ENCODE results near the gene CELSR1.

CELSR1 gene

DNA sequence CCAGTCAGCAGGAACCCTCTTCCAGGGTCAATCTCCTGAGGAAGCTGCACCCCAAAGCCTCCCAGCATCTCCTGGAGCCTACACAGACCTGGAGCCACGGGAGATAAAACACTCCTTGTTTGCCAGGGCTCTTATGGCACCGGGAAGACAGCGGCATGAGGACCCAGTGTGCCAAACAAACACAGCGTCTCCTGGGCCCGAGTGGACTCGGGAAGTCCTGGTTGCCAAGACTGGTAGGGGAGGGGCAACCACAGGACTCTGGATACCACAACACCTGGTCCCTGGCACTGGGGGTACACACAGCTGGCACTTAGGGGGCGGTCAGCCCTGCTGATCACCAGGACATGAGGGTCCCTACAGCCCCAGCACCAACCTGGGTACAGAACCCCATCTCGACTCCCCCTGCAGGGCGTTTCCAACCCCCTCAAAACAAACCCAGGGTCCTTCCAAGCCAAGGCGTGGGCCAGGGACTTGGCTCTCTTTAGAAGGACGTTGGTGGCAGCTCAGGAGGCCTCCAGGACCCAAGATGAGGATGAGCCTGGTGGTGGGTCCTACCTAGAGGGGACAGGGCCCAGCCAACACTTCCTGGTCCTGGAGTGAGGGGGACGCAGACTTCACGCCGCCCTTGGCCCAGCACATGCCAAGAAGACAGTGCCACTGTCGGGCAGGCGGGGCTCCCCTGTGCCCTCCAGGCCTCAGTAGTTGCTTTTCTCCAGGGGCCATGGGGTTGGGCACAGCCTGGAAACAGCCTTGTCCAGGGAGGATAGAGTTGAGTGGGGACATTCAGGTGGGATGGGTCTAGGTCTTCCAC is 85.0 kb downstream of the CELSR1 start:
- Histone ChIP-seq H3K27ac (ENCODE audit: insufficient read depth, low read depth, low read length, poor library complexity, severe bottlenecking) (no peak overlapping the region), H3K9me3 (ENCODE audit: control insufficient read depth, low read length) (no peaks in the 10 kb centered on the region), H3K4me3 (ENCODE audit: insufficient read depth, low read depth, low read length) (no peak overlapping the region), H3K36me3 (ENCODE audit: control insufficient read depth, insufficient read depth, low read length) (no peaks in the 10 kb centered on the region), H3K27me3 (ENCODE audit: control insufficient read depth, insufficient read depth, low read length, poor library complexity, severe bottlenecking) (no peaks in the 10 kb centered on the region), H3K4me1 (ENCODE audit: control insufficient read depth, insufficient read depth, low read length) (peaks cover 12% of the 10 kb centered on the region)
- 96% methylated on average over 16 of the region's 16 CpGs for WGBS, 2 experiments

DNA sequence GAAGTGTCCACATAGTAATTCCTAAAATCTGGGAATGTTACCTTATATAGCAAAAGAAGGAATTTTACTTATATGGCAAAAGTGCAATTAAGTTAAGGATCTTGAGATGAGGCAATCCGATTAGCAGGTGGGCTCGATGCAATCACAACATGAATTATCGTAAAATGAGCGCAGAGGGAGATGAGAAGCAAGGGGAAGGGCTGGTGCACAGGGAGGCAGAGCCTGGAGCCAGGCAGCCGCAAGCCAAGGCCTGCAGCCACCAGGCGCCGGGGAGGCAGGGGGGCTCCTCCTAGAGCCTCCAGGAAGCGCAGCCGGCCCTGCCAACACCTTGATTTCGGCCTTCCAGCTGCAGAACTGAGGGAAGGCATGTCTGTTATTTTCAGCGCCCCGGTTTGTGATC is 85.7 kb downstream of the CELSR1 start:
- 91 to 95% methylated on average over 12 of the region's 12 CpGs for WGBS, 2 experiments
- Histone ChIP-seq H3K4me3 (ENCODE audit: insufficient read depth, low read depth, low read length) (no peak overlapping the region), H3K9me3 (ENCODE audit: control insufficient read depth, low read length) (no peaks in the 10 kb centered on the region), H3K27ac (ENCODE audit: insufficient read depth, low read depth, low read length, poor library complexity, severe bottlenecking) (no peak overlapping the region), H3K27me3 (ENCODE audit: control insufficient read depth, insufficient read depth, low read length, poor library complexity, severe bottlenecking) (no peaks in the 10 kb centered on the region), H3K4me1 (ENCODE audit: control insufficient read depth, insufficient read depth, low read length) (peaks cover 12% of the 10 kb centered on the region), H3K36me3 (ENCODE audit: control insufficient read depth, insufficient read depth, low read length) (no peaks in the 10 kb centered on the region)

DNA sequence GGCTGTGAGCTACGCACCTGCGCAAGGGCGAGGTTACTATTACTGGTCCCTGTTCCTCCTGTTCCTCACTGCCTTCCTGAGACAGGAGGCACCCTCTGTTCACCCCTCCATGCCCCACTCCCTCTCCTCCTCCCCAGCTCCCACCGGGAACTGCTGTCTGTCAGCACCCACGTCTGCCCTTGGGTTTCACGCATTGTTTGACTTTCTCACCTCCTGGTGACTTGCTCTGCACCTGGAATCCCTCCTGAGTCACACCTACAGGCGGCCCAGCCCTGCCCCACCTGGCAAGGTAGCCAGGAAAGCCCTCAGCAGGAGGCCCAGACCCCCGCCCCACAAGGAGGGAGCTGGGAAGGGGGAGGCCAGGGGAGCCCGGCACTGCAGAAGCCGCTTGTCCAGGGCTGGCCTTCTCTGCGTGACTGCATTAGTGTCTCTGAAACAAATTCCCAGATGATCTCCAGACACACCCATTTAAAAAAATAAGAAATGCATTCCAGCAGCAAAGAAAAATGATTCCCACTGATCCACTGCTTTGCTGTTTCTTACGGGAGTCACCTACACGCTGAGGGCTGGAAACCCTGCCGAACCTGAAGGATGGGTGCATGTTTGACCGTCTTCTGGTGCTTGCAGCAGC is 86.4 kb downstream of the CELSR1 start:
- Histone ChIP-seq H3K27me3 (ENCODE audit: control insufficient read depth, insufficient read depth, low read length, poor library complexity, severe bottlenecking) (no peaks in the 10 kb centered on the region), H3K9me3 (ENCODE audit: control insufficient read depth, low read length) (no peaks in the 10 kb centered on the region), H3K27ac (ENCODE audit: insufficient read depth, low read depth, low read length, poor library complexity, severe bottlenecking) (no peak overlapping the region)

DNA sequence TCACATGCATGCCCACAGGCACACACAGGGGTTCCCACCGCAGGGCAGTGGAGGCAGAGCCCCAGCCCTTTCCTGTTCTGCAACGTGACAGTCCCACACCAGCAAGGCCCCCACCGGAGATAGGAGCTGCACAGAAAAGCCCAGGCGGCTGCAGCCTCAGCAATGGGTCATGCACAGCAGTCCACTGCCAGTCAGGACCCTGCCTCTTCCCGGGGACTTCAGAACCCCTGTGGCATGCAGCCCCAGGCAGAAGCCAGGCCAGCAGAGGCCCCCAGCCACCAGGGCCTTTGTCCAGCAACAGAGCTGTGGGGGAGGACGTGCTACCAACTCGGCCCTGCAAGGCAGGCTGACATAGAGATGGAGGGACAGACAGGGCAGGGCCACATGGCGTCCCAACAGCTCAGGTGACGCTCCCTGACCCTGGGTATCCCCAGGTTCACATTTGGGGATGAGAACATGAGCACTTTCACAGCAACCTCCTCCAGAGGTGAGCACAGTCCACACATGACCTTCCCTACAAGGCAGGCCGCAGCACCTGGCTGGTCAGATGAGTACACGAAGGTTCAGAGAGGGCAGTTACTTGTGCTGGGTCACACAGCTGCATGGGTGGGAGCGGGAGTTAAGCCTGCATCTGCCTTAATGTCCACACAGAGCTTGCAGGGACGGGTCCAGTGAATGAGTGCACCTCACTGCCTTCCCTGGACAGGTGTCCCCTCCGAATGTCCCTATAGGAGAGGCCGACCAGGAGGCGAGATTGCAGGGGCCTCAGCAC is 87.3 kb downstream of the CELSR1 start:
- Histone ChIP-seq H3K27ac (ENCODE audit: insufficient read depth, low read depth, low read length, poor library complexity, severe bottlenecking) (no peak overlapping the region), H3K4me3 (ENCODE audit: insufficient read depth, low read depth, low read length) (no peak overlapping the region), H3K9me3 (ENCODE audit: control insufficient read depth, low read length) (no peaks in the 10 kb centered on the region), H3K27me3 (ENCODE audit: control insufficient read depth, insufficient read depth, low read length, poor library complexity, severe bottlenecking) (no peaks in the 10 kb centered on the region), H3K4me1 (ENCODE audit: control insufficient read depth, insufficient read depth, low read length) (peaks cover 12% of the 10 kb centered on the region), H3K36me3 (ENCODE audit: control insufficient read depth, insufficient read depth, low read length) (no peaks in the 10 kb centered on the region)
- 92 to 94% methylated on average over 16 of the region's 16 CpGs for WGBS, 2 experiments

More for the DNA sequence above, 86.4 kb downstream of the CELSR1 start:
- Histone ChIP-seq H3K4me3 (ENCODE audit: insufficient read depth, low read depth, low read length) (no peak overlapping the region), H3K4me1 (ENCODE audit: control insufficient read depth, insufficient read depth, low read length) (peaks cover 12% of the 10 kb centered on the region), H3K36me3 (ENCODE audit: control insufficient read depth, insufficient read depth, low read length) (no peaks in the 10 kb centered on the region)
- 89 to 90% methylated on average over 15 of the region's 15 CpGs for WGBS, 2 experiments

DNA sequence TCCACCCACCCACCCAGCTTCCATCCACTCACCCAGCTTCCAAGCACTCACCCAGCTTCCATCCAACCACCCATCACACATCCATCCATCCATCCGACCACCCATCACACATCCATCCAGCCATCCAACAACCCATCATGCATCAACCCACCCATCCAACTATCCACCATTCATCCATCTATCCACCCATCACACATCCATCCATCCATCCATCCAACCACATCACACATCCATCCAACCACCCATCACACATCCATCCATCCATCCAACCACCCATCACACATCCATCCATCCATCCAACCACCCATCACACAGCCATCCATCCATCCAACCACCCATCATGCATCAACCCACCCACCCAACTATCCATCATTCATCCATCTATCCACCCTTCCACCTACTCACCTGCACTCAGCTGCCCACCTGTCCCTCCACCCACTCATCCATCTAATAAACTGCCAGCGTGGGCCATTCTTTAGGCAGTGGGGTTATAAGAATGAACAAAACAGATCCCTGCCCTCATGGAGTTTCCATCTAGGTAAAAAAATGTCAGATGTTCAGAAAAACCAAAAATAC is 88.2 kb downstream of the CELSR1 start:
- Histone ChIP-seq H3K27ac (ENCODE audit: insufficient read depth, low read depth, low read length, poor library complexity, severe bottlenecking) (no peak overlapping the region), H3K4me1 (ENCODE audit: control insufficient read depth, insufficient read depth, low read length) (peaks cover 17% of the 10 kb centered on the region), H3K36me3 (ENCODE audit: control insufficient read depth, insufficient read depth, low read length) (no peaks in the 10 kb centered on the region), H3K4me3 (ENCODE audit: insufficient read depth, low read depth, low read length) (no peak overlapping the region), H3K9me3 (ENCODE audit: control insufficient read depth, low read length) (no peaks in the 10 kb centered on the region), H3K27me3 (ENCODE audit: control insufficient read depth, insufficient read depth, low read length, poor library complexity, severe bottlenecking) (no peaks in the 10 kb centered on the region)
- 94 to 95% methylated on average over 2 of the region's 2 CpGs for WGBS, 2 experiments

DNA sequence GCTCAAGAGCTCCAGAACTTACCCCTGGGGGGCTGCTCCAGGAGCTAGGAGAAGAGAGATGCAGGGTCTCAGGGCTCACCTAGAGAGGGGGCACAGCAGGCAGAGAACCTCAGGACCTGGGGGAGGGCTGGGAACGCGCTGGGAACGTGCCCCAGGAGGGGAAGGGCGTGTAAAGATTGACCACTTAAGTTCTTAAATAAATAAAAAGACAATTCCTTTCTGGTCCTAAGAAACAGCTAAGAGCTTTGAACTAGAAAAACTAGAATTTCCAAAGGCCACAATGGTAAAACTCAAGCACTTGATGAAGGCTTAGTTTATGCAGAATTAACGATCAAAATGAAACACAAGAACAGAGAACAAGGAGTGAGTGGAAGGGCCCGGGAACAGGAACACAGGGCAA is 89.1 kb downstream of the CELSR1 start:
- no peak overlapping the region for H3K4me3 ChIP-seq (ENCODE audit: insufficient read depth, low read depth, low read length)
- no peaks in the 10 kb centered on the region for H3K9me3 ChIP-seq (ENCODE audit: control insufficient read depth, low read length)
- no peaks in the 10 kb centered on the region for H3K27me3 ChIP-seq (ENCODE audit: control insufficient read depth, insufficient read depth, low read length, poor library complexity, severe bottlenecking)
- peaks cover 22% of the 10 kb centered on the region for H3K4me1 ChIP-seq (ENCODE audit: control insufficient read depth, insufficient read depth, low read length)
- no peaks in the 10 kb centered on the region for H3K36me3 ChIP-seq (ENCODE audit: control insufficient read depth, insufficient read depth, low read length)
- 93 to 94% methylated on average over 6 of the region's 6 CpGs for WGBS, 2 experiments
- no peak overlapping the region for H3K27ac ChIP-seq (ENCODE audit: insufficient read depth, low read depth, low read length, poor library complexity, severe bottlenecking)

DNA sequence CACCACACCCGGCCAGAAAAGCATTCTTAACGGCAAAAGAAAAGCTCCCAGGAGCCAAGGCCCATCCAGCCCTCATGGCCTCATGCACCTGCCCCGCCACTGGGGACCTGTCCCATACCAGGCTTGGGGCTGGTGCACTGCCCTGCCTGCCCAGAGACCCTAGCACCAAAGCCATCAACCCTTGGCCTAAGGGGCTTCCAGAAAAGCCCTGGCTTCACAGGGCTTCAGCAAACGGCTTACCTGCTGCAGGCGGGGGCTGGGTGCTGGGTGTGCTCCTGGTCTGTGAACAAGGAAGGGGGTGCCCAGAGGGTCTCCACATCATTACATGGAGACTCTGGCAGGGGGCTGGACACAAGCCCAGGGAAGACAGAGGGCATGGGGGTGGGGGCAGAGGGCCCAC is 89.5 kb downstream of the CELSR1 start:
- WGBS, 2 experiments: 94% methylated on average over 5 of the region's 5 CpGs
- Histone ChIP-seq H3K4me1 (ENCODE audit: control insufficient read depth, insufficient read depth, low read length) (peaks cover 17% of the 10 kb centered on the region), H3K27me3 (ENCODE audit: control insufficient read depth, insufficient read depth, low read length, poor library complexity, severe bottlenecking) (no peaks in the 10 kb centered on the region), H3K9me3 (ENCODE audit: control insufficient read depth, low read length) (no peaks in the 10 kb centered on the region), H3K36me3 (ENCODE audit: control insufficient read depth, insufficient read depth, low read length) (no peaks in the 10 kb centered on the region), H3K27ac (ENCODE audit: insufficient read depth, low read depth, low read length, poor library complexity, severe bottlenecking) (no peak overlapping the region), H3K4me3 (ENCODE audit: insufficient read depth, low read depth, low read length) (no peak overlapping the region)

DNA sequence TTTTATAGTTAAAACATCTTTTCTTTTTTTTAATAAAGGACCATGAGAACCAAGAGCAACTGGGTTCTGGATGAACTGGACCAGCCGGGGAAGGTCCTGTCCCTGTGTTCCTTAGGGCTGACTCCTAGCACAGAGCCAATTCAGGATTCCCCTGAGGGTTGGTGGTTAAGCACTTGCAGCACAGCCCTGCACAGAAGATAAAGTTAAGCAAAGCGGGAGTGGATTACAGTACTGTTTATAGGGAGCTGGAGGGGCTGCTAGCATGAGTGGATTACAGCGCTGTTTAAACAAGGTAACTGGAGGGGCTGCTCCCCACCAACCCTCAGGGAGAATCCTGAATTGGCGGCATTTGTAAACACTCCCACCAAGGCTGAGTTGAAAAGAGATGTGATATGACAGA is 90.6 kb downstream of the CELSR1 start:
- no peaks in the 10 kb centered on the region for H3K9me3 ChIP-seq (ENCODE audit: control insufficient read depth, low read length)
- H3K27me3 ChIP-seq (ENCODE audit: control insufficient read depth, insufficient read depth, low read length, poor library complexity, severe bottlenecking): no peaks in the 10 kb centered on the region
- no peak overlapping the region for H3K27ac ChIP-seq (ENCODE audit: insufficient read depth, low read depth, low read length, poor library complexity, severe bottlenecking)
- no peaks in the 10 kb centered on the region for H3K36me3 ChIP-seq (ENCODE audit: control insufficient read depth, insufficient read depth, low read length)
- H3K4me3 ChIP-seq (ENCODE audit: insufficient read depth, low read depth, low read length): no peak overlapping the region
- WGBS, 2 experiments: 95% methylated on average over 4 of the region's 4 CpGs
- peaks cover 13% of the 10 kb centered on the region for H3K4me1 ChIP-seq (ENCODE audit: control insufficient read depth, insufficient read depth, low read length)

DNA sequence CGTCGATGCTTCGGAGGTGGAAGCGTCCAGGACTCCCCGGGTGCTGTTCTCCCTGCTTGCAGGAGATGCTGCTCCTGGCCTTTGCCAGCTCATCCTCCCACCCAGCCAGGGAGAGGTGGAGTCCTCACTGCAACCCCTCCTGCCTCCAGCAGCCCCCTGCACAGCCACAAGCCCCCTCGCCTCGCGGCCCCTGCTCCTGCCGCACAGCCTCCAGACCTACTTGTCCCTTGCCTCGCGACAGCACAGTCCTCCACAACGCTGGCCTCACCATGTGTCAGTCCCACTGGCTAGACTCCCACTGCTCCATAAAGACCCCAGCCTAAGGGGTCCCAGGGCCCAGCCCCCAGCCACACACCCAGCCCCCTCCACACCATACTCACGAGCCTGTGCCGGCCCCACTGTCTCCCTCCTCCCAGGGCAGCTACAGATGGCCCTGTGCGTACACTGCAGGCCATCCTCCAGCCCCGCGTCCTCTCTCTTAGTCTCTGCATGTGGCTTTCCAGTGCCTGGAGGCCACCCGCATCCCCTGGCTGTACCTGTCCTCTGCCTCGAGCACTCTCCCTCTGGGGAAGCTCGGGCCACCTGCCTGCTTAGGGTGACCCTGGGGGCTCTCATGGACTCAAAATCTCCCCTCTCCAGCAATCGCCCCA is 91.5 kb downstream of the CELSR1 start:
- peaks cover 13% of the 10 kb centered on the region for H3K4me1 ChIP-seq (ENCODE audit: control insufficient read depth, insufficient read depth, low read length)
- H3K27me3 ChIP-seq (ENCODE audit: control insufficient read depth, insufficient read depth, low read length, poor library complexity, severe bottlenecking): no peaks in the 10 kb centered on the region
- H3K9me3 ChIP-seq (ENCODE audit: control insufficient read depth, low read length): no peaks in the 10 kb centered on the region
- H3K4me3 ChIP-seq (ENCODE audit: insufficient read depth, low read depth, low read length): no peak overlapping the region
- H3K36me3 ChIP-seq (ENCODE audit: control insufficient read depth, insufficient read depth, low read length): no peaks in the 10 kb centered on the region
- WGBS, 2 experiments: 85 to 87% methylated on average over 21 of the region's 21 CpGs
- H3K27ac ChIP-seq (ENCODE audit: insufficient read depth, low read depth, low read length, poor library complexity, severe bottlenecking): no peak overlapping the region
